SU-DHL-6 (cell line): ENCODE results near the gene RELN.

Experiments used
- H2AFZ ChIP-seq: fragments of 200-600 bp; sonication (generic); 2 replicates; pipeline ENCODE4 v1.6.1; 2014; ENCODE audit warnings: low read depth, mild to moderate bottlenecking, moderate library complexity, mixed read lengths, antibody characterized with exemption, low read length; ENCODE audit not compliant: severe bottlenecking
- H3F3A ChIP-seq: fragments of 200-600 bp; shearing (Covaris generic); 2 replicates; pipeline ENCODE4 v1.6.0; 2016; ENCODE audit warnings: antibody characterized with exemption, mild to moderate bottlenecking; ENCODE audit not compliant: insufficient read depth
- H3K27ac ChIP-seq: fragments of 200-600 bp; sonication (generic); 2 replicates; pipeline ENCODE4 v1.5.1; 2016; ENCODE audit warnings: low read depth, mild to moderate bottlenecking, low read length, moderate library complexity, mixed read lengths
- H3K27me3 ChIP-seq: fragments of 200-600 bp; sonication (generic), shearing (Covaris generic); 2 replicates; pipeline ENCODE4 v1.6.0; 2014; ENCODE audit warnings: mild to moderate bottlenecking, low read length
- H3K36me3 ChIP-seq: fragments of 200-600 bp; sonication (generic); 2 replicates; pipeline ENCODE4 v1.6.1; 2014; ENCODE audit warnings: mild to moderate bottlenecking, low read length, mixed read lengths
- H3K4me2 ChIP-seq: fragments of 300-600, 200-600 bp; shearing (Covaris generic), sonication (generic); 2 replicates; pipeline ENCODE4 v1.6.0; 2014; ENCODE audit warnings: low read length, low read depth, mild to moderate bottlenecking; ENCODE audit not compliant: poor library complexity, severe bottlenecking
- H3K4me3 ChIP-seq: fragments of 200-600 bp; sonication (generic); 2 replicates; pipeline ENCODE4 v1.5.1; 2014; ENCODE audit warnings: antibody characterized with exemption, low read length, mild to moderate bottlenecking, mixed read lengths; ENCODE audit not compliant: insufficient read depth, poor library complexity, severe bottlenecking
- H3K79me2 ChIP-seq: fragments of 200-600 bp; sonication (generic); 2 replicates; pipeline ENCODE4 v1.6.1; 2014; ENCODE audit warnings: mild to moderate bottlenecking, low read length, moderate library complexity; ENCODE audit not compliant: insufficient read depth
- H3K9ac ChIP-seq: fragments of 200-600 bp; sonication (generic); 2 replicates; pipeline ENCODE4 v1.7.0; 2014; ENCODE audit warnings: mild to moderate bottlenecking, low read length
- H3K9me2 ChIP-seq: fragments of 200-600 bp; sonication (generic); replicated peaks from 2 replicates; pipeline ENCODE4 v1.6.1; 2014; ENCODE audit warnings: low read length; ENCODE audit not compliant: insufficient read depth
- H3K9me3 ChIP-seq: fragments of 200-600 bp; sonication (generic); 2 replicates; pipeline ENCODE4 v1.6.1; 2014; ENCODE audit warnings: low read length, mixed read lengths; ENCODE audit not compliant: insufficient read depth
- H4K20me1 ChIP-seq: fragments of 200-600 bp; sonication (generic); 2 replicates; pipeline ENCODE4 v1.6.1; 2014; ENCODE audit warnings: low read depth, mild to moderate bottlenecking, antibody characterized with exemption, low read length, moderate library complexity, mixed read lengths
- CTCF ChIP-seq: fragments of 200-600 bp; sonication (generic); IDR thresholded peaks from one replicate; pipeline ENCODE4 v1.5.1; 2017; ENCODE audit warnings: antibody characterized with exemption, mild to moderate bottlenecking, low read length, moderate library complexity; ENCODE audit not compliant: insufficient read depth, poor library complexity, severe bottlenecking
- EZH2phosphoT487 ChIP-seq: fragments of 200-600 bp; sonication (generic), shearing (Covaris generic); conservative IDR thresholded peaks from 2 replicates; pipeline ENCODE4 v1.6.1; 2018; ENCODE audit warnings: mild to moderate bottlenecking, antibody characterized with exemption, low read length, moderate library complexity, mixed read lengths

Gene RELN

GRCh38 chr7:103573479-103574058 lies 415.9 kb downstream of the RELN start:
- Histone ChIP-seq H4K20me1 (no peaks in the 10 kb centered on the region), H3K4me3 (no peak overlapping the region), H3K9me2 (no peaks in the 10 kb centered on the region), H3K9me3 (no peaks in the 10 kb centered on the region), H3K79me2 (no peaks in the 10 kb centered on the region), H2AFZ (no peak overlapping the region), H3K36me3 (no peaks in the 10 kb centered on the region), H3K4me2 (no peak overlapping the region), H3K27me3 (no peaks in the 10 kb centered on the region), H3K9ac (no peak overlapping the region), H3F3A (no peaks in the 10 kb centered on the region), H3K27ac (no peak overlapping the region)
- TF ChIP-seq CTCF (peak; percentile 74), EZH2phosphoT487 (no peak)

GRCh38 chr7:103571586-103571985 lies 417.9 kb downstream of the RELN start:
- Histone ChIP-seq H3K79me2 (no peaks in the 10 kb centered on the region), H2AFZ (no peak overlapping the region), H3K4me3 (no peak overlapping the region), H3K9ac (no peak overlapping the region), H3K9me3 (no peaks in the 10 kb centered on the region), H3K4me2 (no peak overlapping the region), H3F3A (no peaks in the 10 kb centered on the region), H3K27me3 (no peaks in the 10 kb centered on the region), H3K27ac (no peak overlapping the region), H4K20me1 (no peaks in the 10 kb centered on the region), H3K9me2 (no peaks in the 10 kb centered on the region), H3K36me3 (no peaks in the 10 kb centered on the region)
- TF ChIP-seq CTCF (no peak), EZH2phosphoT487 (no peak)

GRCh38 chr7:103569621-103570305 lies 419.7 kb downstream of the RELN start:
- no peak overlapping the region for H3K27ac ChIP-seq
- TF ChIP-seq EZH2phosphoT487 = no peak
- no peak for TF ChIP-seq CTCF
- no peaks in the 10 kb centered on the region for H3K27me3 ChIP-seq
- no peaks in the 10 kb centered on the region for H4K20me1 ChIP-seq
- H3K9me2 ChIP-seq = no peaks in the 10 kb centered on the region
- H3K9ac ChIP-seq = no peak overlapping the region
- H3K9me3 ChIP-seq = no peaks in the 10 kb centered on the region
- no peak overlapping the region for H2AFZ ChIP-seq
- H3F3A ChIP-seq = no peaks in the 10 kb centered on the region
- no peak overlapping the region for H3K4me2 ChIP-seq
- H3K79me2 ChIP-seq = no peaks in the 10 kb centered on the region
- no peak overlapping the region for H3K4me3 ChIP-seq
- no peaks in the 10 kb centered on the region for H3K36me3 ChIP-seq
